GM19372 (cell line): ENCODE measurements around the gene P2RX2.

Experiments used
- ATAC-seq: cut with Tn5 transposase; IDR thresholded peaks from one replicate; pipeline ENCODE4 v1.9.1; 2021; ENCODE audit warnings: mild to moderate bottlenecking, low read depth, moderate library complexity; ENCODE audit not compliant: unreplicated experiment

P2RX2 gene

DNA sequence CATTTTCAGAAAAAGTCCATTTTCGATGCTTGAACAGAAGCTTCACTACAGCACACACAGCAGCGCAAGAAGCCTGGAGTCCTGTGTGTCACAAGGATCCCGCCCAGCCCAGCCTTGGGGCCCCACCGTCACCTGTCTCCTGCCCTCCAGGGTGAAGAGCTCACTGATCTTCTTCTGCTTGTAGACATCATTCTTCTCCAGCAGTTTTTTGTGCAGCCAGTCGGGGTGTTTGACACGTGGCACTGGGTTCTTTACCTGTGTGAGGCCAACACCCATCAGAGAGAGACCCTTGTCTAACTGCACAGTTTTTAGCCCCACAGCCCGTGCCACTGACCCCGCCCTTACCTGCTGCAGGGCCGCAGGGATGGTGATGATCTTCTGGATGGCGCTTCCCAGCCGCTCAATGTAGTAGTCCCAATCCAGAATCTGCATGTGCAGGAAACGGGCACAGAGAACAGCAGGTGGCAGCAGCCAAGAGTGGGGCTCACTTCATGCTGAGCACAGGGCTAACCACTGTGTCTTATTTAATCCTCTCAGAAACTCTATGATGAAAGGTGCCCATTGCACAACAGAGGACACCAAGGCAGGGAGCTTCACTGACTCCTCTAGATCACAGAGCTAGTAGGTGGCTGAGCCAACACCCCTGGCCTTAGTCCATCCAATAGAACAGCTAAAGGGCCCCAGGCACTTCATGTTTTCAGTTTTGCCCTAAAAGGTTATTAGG, 38.6 kb downstream of the P2RX2 start:
- no peak for ATAC-seq

DNA sequence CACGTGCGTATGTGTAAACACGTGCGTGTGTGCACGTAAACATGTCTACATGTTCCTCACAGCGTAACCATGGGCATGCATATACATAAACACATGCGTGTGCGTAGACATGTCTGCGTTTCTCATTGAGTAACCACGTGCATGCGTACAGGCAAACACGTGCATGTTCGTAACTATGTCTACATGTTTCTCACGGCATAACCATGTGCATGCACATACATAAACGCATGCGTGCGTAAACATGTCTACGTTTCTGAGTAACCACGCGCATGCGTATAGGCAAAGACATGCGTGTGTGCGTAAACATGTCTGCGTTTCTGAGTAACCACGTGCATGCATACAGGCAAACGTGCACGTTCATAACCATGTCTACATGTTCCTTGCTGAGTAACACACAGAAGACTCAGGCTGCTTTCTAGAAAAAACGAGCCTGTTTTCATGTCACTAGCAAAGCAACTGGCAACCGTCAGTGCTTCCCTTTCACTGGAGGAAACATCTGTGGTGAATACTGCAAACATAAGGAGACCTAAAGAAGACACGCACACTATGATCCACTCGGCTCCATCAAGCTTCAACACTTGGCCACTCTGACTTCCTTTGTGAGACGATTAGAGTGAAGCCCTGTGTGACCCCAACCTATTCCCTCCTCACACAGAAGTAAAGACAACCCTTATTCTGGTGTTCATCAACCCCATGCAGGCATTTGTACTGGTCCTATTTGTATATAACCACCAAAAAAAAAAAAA, 39.7 kb downstream of the P2RX2 start:
- no peak for ATAC-seq

DNA sequence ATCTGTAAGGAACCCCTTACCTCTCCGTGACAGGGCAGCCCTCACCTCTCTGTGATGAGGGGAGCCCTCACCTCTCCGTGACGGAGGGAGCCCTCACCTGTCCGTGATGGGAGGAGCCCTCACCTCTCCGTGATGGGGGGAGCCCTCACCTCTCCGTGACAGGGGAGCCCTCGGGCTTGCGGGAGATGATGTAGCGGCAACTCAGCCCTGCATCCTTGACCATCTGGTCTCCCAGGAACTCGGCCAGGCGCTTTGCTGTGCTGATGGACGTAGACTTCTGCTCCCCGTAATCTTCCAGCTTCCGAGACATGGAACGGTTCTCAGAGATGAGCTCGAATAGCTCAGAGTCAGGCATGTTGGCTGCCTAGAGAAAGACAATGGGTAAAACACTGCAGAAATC, 40.6 kb downstream of the P2RX2 start:
- ATAC-seq, result no peak

DNA sequence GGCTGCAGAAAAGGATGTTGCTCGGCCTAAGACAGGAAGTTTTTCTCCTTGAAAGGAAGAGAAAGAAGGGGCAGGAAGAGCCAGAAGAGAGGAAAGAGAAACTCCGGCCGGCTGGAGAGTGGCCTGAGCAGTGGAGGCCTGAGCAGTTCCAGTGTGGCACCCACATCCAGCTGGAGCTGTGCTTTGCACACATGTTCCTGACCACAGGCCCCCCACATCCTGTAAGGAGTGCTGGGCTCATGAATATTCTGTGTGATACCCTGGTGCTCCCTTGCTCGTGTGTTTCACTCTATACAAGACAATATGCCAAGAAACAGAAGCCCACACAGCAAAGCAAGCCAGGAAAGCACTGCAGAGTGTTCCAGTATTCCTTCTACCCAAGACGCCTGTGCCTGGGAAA, 41.5 kb downstream of the P2RX2 start:
- ATAC-seq, result no peak

DNA sequence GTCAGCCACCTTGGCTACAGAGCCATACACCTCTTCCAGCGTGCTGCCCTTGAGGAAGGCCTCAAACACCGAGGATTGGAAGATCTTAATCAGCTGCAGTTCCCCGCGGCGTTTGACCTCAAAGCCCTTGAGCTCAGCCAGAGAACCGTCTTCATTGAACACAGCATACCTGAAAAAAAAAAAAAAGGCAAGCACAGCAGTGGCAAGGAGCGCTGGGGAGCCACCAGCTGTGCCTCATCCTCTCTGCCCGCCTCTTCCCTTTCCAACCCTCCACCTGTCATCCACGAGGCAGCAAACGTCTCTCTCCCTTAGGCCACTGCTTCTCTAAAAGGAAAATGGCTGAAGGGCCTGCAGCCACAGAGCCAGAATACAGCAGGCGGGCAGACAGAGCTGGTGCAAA, 42.4 kb downstream of the P2RX2 start:
- ATAC-seq, result no peak

DNA sequence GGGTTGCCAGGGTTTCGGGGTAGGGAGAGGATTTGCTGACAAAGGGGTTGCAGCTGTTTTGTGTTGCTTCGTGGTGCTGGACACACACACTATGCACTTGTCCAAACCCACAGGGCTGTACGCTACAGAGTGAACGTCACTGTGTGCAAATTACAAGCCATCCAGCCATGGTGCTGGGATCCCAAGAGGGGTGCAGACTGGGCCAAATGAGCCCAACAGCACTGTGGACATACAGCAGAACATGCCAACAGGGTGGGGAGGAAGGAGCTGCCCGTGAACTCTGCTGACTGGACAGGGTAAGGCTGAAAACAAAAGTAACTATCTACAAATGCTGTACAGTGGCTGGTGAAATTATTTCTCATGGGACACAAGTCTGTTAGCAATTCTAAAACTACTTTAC, 43.4 kb downstream of the P2RX2 start:
- ATAC-seq, result no peak

DNA sequence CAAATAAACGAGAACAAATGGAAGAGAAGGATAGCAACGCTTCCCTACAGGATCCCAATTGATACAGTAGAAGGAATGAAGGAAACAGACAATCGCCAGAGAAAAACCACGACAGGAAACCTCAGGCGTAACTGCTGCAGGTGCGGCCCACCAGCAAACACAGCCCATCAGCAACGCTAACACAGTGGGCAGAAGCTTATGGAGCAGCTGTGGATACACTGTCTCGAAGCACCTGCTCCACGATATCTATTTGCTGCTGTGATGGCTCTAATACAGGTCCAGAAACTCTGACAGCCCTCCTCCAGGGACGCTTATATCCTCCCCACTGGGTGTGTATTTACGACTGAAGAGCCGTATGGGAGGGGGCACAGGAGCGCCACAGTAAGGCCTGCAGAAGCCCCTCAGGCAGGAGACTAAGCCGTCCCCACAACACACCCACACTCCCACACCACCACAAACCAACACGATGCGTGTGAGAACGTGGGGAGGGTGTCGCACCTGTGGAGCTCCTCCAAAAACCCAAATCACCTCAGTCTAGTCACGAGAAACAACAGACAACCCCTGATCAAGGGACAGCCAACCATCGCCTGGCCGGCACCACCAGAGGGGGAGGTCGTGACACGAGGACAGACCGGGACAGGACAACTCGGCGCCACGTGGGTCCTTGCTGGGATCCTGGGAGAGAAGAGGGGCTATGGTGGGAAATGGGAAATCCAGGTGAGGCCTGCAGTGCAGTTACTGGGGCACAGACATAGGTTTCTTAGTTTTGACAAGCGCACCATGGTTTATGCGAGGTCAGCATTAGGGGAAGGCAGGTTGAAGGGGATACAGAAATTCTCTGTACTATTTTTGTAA, 44.6 kb downstream of the P2RX2 start:
- no peak for ATAC-seq

DNA sequence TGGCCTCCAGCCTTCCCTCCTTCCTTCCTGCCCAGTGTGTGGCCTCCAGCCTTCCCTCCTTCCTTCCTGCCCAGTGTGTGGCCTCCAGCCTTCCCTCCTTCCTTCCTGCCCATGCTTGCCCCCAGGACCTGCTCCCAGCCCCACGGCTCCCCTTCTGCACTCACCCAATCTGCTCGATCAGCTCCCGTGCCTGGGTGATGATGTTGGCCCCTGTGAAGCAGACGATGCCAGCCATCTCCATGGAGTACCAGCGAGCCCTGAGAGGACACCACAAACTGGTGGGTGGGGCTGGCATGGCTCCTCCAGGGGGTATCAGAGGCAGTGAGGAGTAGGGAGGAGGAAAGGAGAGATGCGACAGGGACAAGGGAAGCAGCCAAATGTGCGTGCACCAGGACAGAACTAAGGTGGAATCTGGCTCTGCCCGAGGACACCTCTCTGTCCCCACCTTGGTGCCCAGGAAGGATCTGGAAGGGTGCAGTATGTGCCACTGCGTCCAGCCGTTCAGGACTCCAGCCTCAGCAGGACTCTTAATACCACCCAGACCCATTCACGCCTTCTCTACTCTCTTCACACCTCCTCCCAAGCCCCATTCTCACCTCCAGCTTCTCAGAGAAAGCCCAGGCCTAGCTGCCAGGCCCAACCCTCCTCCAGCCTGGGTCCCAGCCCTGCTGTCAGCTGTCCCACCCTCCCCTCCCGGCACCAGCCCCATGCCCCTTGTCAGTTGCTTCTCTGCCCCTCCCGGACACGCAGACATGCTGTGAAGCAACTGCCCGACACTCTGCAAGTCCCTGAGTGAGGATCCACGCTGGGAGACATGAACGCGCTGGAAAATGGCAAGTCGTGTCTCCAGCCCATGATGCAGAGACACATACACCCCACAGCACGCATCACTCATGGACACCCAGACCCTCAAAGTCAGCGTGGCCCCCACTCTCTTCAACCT, 45.9 kb downstream of the P2RX2 start:
- no peak for ATAC-seq

DNA sequence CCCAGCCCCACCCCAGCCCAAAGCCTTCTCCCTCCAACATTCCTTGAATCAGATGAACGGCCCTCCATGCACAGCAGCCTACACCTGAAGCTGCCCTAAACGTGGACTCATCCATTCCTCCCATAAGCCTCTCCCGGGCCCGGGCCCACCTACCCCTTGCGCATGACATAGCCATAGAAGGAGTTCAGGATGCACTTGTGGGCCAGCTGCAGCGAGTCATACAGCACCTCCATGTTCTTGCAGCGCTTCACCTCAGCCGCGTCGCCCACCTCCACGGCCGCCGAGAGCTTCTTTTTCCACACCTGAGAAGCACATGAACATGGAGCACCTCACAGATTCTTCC, 46.5 kb downstream of the P2RX2 start:
- ATAC-seq, result no peak

DNA sequence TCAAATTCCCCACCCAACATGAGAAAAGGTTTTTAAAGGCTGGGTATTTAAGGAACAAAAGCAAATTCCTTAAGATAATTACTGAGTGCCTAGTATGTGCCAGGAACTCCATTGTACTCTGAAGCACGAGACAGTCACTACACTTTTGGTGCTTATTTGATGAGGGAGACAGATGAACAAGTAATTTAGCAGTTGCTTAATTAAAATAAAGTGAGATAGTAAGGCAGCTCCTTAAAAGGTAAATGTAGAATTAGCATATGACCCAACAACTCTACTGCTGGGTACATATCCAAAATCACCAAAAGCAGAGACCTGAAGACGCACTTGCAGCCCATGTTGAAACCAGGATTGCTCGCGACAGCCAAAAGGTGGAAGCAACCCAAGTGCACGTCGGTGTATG, 47.2 kb downstream of the P2RX2 start:
- ATAC-seq, result no peak

DNA sequence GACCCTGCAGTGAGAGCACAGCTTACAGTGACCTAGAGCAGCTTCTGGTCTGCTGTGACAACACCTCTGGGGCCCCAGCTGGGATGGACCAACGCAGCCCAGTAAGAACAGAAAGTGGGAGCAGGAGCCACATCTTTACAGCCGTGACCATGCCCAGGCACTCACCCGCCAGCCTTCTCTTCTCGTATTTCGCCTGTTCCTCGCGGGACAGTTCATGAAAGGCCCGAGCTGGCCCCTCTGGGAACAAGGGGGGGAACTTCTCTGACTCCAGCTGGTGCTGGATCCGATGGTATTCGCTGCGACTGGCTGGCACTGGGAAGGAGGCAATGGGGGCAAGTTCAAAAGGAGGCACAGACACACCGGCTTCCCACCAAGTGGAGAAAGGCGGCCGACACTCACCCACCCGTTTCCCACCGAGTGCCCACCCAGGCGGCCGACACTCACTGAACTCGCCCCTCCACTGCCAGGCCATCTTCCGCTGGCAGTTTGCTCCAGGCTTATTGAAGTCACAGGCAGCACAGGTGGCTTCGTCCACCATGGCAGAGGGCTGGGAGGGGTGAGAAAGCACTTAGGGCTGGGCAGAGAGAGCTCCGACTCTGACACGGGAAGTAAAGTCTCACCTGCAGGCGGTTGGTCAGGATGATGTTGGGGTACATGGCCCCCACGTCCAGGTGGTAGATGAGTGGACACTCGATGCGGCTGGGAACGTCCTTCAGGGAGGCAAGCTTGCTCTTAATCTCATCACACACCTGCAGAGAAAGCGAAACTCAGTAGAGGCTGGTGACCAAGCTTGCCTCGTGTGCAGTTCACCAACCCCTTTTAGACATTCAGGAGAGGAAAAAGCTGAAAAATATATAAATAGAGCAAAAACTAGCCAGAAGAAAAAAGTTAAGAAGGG, 49.9 kb downstream of the P2RX2 start:
- no peak for ATAC-seq

DNA sequence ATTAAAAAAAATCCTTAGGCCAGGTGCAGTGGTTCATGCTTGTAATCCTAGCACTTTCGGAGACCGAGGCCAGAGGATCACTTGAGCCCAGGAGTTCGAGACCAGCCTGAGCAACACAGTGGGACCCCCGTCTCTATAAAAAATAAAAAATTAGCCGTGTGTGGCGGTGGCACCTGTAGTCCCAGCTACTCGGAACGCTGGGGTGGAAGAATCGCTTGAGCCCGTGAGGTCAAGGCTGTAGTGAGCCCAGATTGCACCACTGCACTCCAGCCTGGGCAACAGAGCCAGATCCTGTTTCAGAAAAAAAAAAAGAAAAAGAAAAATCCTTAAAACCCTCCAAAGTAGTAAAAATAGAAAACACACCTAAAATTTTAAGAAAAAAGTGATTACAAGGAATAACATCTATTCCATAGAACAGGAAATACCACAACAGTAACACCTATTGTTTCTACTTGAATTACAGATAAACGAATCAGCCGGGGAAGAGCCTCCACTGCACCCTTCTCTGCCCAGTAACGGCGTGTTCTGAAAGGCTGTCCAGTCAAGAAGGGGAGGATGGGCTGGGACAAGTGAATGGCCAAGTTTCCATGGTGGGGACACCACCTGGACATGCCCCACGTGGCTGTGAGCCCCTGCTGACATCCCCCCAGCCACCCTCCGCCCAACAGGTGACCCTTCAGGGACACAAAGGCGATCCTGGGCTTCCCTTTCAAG, 50.7 kb downstream of the P2RX2 start:
- ATAC-seq, result no peak
